HG02852 (cell line): ENCODE results near the gene C8G.

Experiments used
- ATAC-seq: cut with Tn5 transposase; IDR thresholded peaks from one replicate; pipeline ENCODE4 v1.9.1; 2021; ENCODE audit warnings: mild to moderate bottlenecking, moderate library complexity; ENCODE audit not compliant: unreplicated experiment

Gene C8G

DNA sequence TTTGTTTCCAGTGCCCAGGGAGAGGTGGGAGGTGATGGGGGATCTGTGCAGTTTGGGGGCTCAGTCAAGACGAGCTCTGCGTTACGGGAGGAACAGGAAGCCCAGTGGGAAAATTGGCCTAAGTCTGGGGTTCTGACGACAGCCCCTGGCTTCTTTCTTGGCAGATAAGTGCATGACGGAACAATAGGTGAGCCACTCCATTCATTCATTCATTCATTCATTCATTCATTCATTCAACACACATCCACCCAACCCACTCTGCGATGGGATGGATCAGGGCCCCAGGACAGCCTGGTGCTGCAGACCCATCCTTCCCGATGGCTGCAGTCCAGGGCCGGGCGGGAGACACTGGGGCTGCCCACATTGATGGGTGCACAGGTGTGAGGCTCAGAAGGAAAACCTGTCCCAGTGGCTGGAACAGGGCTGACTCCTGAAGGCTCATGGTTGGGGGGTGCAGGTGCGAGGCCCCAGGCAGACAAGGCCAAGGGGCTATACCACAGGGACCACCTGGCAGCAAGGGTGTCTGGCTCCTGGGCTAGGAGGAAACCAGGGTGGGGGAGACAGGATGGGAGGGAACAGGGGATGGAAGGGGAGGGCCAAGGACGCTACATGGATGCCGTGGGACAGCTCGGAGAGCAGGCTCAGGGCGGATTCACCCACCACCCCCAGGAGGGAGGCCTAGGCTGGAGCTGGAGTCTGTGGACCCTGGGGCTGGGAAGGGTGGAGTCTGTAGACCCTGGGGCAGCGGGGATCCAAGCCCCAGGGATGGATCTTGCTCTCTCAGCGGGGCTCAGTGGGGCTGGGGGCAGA, 35.8 kb downstream of the C8G start:
- ATAC-seq, result no peak

DNA sequence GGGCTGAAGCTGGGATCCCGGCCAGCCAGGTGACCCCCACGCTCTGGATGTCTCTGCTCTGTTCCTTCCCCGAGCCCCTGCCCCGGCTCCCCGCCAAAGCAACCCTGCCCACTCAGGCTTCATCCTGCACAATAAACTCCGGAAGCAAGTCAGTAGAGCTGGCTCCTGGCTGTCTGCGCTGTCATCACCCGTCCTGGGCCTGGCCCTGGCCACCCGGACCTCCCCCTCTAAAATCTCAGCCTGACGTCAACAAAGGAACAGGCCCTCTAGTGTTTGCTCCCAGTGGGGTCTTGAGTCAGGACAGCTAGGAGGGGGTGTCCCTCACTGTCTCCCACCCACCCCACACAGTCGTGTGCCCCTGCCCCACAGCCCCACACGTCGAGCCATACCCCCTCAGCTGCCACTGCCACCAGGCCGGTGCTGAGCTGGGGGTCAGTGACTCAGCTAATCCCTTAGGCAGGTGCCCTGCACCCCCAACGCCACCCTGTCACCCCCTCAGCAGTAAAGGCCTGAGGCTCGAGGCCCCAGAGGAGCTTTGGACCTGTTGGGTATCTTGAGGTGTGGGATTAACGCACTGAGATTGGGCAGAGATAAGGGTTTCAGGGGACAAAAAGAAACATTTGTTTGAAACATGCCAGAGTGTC, 36.7 kb downstream of the C8G start:
- ATAC-seq, result no peak

DNA sequence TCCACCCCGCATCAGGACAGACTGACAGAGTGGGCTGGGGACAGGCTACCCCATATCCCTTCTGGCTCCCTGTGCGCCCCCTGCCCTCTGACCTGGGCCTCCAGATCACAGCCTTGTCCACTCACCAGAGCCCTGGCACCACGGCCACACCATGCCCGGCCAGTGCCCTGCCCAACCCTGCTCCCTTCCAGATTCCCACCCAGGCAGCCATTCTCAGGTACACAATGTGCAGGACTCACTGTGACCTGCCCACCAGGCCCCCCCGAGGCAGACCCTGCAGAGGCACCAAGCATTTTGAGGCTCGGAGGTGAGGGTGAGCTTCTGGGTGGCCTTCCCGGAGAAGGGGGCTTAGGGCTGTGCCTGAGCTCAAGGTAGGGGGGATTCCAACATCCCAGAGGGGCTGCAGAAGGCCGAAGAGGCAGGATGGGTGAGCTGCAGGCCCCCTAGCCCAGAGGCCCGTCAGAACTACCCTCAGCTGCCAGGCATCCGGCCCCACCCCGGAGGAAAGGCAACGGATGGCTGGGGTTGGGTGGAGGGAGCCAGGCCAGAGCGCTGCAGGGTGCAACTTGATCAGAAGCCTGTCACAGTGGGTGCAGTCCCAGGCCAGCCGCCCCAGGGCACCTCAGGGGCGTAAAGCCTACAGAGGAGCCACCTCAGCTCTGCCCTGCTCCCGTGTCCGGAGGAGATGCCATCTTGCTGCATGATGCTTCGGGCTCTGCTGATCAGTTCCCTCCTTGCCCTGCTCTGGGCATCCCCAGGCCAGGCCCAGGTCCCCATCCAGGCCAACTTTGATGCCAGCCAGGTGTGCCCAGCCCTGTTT, 37.4 kb downstream of the C8G start, which contains the start of gene LCNL1:
LCNL1 (plus strand) TSS at position 762 of the 820 bp plus-strand sequence. CDS start 594 bp downstream, outside the sequence.
- ATAC-seq, result no peak

DNA sequence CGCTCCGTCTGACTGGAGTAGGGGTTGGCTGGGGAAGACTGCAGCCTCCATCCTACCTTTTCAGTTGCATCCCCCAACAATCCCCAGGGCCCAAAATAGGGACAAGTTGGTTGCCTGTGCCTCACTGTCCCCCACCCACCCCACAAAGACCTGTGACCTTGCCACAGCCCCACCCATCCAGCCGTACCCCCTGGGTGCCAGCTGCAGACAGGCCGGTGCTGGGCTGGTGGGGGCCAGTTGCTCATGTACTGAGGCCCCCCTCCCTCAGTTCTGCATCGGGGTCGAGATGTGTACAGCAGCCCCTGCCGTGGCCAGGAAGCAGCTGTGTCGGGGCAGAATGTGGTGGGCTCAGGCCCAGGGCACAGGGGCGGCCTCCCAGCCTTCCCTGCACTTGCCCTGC, 38.1 kb downstream of the C8G start:
- no peak for ATAC-seq

DNA sequence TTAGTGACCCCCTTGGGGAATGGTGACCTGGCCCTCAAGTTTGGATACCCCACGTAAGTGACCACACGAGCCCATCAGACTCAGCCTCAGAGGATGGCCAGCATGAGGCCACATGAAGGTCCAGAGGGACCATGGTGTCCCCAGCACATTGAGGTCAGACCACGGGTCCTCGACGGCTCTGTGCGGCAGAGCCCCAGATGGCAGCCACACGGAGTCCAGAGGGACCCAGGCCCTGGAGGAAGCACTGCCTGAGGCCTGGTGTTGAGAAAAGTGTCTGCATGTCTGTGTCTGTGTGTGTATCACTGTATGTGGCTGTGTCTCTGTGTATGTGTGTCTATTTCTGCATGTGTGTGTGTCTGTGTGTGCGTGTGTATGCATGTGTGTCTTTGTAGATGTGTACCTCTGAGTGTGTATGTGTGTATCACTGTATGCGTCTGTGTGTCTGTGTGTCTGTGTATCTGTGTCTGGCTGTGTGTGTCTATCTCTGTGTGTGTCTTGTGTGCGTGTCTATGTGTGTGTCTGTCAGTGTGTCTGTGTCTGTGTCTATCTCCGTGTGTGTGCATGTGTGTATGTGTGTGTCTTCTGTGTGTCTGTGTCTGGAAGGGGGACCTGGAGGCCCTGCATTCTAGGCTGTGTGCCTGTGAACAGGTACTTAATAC, 38.7 kb downstream of the C8G start:
- no peak for ATAC-seq

DNA sequence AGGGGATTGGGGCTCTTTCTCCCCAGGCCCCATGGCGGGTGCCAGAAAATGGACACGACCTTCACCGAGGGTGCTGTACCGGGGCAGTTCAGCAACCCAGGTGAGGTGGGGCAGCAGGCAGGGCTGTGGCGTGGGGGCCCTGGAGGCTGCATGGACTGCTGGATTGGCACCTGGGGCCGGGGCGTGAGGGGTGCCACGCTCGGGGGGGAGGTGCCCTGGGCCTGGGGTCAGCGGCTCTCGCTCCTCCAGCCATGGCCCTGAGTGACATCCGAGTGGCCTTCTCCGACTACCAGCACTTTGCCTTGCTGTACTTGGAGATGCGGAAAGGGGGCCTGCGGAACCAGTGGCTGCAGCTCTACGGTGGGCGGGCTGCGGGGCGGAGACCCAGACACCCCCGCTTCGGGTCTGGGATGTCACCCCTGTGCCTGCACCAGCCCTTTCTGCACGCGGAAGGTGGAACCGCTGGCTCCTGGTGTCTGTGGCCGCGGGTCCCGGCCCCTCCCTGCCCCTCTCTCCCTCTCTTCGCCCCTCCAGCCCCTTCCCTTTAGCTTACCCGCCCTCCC, 39.5 kb downstream of the C8G start:
- ATAC-seq, result no peak

DNA sequence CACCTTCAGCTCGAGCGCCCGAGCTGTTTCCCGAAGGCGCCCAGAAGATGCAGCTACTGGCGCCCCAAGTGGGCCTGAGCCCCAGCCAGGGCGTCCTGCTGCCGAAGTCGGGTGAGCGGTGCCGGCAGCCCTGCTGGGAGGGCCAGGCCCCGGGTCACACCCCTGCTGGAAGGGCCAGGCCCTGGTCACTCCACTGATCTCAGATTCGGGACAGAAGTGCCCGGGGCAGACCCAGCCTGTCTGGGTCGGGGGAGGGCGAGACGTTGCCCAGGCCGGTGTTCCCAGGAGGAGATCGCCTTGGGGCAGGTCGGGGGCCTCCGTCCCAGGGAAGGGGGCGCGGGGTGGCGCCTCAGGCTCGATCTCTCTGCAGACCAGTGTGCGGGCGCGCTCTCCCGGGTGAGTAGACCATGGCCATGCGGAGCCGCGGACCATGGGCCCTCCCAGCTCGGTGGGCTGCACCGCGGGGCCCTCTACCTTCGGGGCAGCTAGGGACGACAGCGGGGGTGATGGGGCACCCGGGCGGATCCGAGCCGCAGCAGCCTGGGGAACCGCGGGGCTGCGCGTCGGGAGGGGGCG, 40.1 kb downstream of the C8G start:
- ATAC-seq, result no peak

DNA sequence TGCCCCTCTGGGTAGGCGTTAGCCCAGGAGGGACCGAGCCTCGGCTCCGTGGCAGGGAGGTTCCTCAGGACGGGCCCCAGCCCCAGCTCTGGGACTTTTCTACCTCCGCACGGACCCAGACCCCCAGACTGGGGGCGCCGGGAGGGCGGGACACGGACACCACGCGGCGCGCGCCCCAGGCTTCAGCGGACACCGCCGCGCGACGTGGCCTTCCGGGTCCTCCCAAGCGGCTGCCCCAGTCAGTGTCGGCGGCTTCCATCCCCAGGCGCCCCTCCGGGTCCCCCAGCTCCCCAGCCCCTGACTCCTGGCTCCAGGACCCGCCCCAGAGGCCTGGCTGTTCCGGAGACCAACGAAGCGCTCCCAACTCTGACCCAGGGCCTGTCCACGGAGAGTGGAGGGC, 40.8 kb downstream of the C8G start:
- ATAC-seq, result no peak

DNA sequence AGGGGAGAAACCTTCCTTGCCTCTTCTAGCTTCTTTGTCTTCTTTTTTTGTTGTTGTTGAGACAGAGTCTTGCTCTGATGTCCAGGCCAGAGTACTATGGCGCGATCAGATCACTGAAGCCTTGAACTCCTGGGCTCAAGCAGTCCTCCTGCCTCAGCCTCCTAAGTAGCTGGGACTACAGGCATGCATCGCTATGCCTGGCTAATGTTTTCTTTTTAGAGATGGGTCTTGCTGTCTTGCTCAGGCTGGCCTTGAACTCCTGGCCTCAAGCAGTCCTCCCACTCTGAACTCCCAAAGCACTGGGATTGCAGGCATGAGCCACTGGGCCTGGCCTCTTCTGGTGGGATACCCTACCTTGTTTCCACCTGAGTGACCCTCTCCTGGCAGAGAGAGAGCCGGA, 43.8 kb downstream of the C8G start:
- ATAC-seq, result no peak

DNA sequence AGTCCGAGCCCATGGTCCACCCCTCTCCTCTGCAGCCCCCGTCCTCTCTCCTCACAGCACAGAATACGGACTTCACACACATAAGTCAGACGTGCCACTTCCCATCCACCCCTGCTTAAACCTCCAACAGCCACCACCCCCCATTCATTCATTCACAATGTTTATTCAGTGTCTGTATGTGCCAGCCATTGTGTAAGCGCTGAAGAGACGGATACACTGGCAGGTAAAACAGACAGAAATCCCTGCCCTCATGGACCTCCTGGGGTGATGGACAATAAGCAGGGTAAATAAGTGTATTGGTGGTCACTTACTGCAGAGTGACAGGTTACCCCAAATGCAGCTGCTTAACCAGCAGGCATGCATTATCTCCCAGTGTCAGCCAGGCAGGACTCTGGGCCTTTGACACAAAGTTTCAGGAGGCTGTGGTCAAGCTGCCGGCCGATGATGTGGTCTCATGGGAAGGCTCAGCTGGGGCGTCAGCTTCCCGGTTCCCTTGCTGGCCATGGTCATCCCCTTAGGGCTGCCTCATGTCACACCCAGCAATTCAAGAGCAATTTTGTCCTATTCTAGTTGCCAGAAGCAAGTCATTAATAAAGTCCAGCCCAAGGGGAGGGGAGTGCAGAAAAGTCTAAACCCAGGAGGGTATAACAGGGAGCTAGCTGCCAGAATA, 45.3 kb downstream of the C8G start:
- no peak for ATAC-seq

DNA sequence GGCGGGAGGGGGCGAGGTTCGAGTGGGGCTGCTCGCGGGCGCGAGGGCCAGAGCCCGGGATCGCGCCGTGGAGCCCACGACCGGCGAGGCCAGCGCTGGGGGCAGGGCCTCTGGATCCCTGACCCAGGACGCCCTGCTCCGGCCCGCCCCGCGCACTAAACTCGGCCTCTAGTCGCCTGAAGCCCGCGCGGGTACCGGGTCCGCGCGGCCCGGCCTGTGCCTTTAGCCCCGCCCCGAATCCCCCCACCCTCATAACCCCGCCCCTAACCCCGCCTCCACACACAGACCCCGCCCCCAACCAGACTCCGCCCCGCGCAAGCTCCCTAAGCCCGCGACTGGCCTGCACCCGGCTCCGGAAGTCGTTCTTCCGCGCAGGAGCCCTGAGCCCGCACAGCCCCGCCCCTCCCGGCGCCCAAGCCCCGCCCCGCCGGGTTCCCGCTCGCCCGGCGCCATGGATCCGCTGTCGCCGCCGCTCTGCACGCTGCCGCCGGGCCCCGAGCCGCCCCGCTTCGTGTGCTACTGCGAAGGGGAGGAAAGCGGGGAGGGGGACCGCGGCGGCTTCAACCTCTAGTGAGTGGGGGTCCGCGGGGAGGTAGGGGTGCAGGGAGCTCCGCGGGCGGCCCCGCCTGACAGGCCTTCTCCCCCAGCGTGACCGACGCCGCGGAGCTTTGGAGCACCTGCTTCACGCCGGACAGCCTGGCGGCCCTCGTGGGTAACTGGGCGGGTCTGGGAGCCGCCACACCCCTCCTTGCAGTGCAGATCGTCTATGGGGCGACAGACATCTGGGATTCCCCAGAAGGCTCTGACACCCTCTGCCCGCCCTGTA, 47.2 kb downstream of the C8G start, which contains the start of gene PAXX:
PAXX (plus strand) TSS at position 430 of the 826 bp plus-strand sequence; CDS start at position 452, 22 bp downstream.
- peak; percentile 71 for ATAC-seq

DNA sequence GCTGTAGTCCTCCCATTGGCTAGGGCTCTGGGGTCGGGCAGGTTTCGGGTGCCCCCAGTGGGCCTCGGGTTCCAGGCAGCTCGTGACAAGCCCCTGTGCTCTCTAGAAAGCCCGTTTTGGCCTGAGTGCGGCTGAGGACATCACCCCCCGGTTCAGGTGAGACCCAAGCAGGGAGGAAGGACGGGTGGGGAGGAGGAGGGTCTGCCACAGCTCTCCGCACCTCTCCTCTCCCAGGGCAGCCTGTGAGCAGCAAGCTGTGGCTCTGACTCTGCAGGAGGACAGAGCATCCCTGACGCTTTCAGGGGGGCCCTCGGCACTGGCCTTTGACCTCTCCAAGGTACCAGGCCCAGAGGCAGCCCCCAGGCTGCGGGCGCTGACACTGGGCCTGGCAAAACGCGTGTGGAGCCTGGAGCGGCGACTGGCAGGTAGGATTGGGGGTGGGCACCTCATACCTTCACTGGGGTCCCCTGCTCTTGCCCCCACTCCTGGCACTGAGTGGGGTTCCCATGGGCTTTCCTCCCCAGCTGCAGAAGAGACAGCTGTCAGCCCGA, 47.9 kb downstream of the C8G start:
- no peak for ATAC-seq

DNA sequence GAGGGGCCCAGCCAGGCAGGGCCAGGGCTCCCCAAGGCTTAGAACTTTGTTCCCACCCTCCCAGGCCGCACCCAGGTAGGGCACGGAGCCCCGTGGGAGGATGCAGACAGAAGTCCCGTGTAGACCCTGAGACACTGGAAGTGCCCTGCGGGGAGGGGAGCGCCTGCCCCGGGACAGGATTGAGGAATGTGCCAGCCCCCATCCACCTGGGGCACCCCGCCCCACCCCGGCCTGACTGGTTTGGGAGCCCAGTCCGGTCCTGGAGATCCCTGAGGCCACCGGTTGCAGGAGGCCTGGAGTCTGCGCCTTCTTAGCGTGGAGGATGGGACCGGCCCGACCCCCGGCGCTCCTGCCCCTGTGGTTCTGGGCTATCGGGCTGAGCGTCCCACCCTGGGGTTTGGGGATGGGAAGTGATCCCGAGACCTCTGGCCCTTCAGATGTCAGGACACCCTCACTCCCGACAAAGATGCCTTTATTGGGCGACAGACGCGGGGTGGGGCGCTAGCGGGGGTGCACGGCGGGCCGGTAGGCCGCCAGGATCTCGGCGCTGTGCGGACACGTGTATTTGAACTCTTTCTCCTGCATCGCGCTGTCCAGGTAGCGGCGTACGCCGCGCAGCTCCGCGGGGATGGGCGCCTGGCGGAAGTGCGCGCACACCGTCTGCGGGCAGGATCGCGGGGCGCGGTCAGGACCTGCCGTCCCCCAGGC, 49.3 kb downstream of the C8G start:
- no peak for ATAC-seq

DNA sequence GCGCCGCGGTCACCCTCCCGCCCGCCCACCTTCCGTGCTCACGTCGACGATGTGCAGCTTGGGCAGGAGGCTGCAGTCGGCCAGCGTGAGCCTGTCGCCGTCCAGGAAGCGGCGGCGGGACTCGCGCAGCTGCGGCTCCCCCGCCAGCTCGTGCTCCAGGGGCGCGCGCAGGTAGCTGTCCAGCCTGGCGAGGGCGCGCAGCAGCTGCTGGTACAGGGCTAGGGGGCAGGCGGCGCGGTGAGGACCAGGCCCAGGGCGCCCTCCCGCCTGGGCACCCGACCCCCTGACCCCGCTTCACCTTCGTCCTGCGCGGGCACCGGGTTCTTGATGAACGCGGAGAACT, 49.8 kb downstream of the C8G start:
- ATAC-seq, result no peak

DNA sequence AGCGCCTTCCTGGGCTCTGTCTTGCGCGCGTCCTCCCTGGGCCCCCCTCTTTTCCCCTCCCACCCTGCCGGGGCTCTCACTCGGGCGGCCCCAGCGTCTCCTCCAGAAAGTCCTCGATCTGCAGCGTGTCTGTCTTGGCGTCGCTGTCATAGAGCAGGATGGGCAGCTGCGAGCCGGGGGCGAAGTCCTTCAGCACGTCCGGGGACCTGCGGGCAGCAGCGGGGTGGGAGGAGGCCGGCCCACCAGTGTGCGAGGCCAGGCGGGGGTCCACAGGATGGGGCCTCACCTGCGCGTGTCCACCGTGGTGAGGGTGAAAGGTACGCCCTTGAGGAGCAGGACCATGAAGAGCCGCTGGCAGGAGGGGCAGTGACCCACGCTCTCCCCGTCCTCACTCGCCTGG, 50.3 kb downstream of the C8G start:
- ATAC-seq, result no peak

DNA sequence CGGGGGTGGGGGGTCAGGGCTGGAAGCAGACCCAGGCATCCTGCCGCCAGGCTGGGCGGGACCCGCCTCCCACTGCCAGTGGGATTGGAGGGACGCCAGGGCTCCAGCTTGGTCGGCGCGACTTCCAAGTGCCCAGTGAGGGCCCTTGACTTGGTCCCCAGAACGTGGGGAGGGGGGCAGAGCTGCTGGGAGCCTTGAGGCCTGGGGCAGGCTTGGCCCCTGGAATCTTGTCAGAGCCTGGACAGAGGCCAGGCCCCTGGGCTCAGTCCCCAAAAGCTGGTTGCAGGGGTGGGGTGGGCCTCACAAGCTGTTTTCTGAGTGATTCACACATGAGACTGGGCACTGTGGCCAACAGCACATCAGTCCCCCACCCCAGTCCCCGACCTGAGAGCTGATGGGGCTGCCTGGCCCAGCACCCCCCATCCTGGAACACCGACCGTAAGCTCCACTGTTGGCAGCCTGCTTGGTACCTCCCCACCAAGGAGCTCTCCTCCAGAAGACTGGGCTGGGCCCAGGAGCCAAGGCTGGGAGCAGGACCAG, 50.8 kb downstream of the C8G start:
- no peak for ATAC-seq
